ENCODE results near the gene ZNRD2.

Gene ZNRD2

DNA sequence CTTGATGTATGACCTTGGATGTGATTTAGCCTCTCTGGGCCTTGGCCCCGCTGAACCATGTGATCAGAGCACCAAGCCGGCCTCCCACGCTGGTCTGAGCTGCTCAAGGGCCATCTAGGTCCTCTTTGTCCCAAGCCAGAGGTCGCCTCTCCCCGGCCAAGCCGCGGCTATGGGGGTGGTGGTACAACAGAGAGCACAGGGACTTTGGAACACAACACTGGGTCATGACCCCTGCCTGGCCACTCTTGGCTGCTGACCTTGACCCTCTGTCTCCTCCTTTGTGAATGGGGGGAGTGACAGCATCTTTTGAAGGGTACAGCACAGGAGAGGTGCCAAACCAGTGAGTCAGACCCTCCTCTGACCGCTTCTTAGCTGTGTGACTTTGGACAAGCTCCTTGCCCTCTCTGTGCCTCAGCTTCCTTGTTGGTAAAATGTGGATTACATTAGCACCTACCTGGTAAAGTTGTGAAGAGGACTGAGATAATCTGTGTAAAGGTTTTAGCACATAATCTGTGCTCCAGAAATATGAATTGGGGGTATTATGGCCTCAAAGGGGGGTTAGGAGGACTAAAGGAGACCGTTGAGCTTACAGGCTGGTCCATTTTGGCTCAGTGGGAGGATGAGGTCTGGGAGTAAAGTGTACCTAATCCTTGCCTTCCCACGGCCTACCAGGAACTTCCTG is 40.7 kb upstream of the ZNRD2 start:
- H3K36me3 ChIP-seq (ENCODE audit: insufficient read depth), result no peaks in the 10 kb centered on the region; the same call in 1 of the 2 replicates
- no peak overlapping the region for H3K9ac ChIP-seq
- TF ChIP-seq, protein P1, sequence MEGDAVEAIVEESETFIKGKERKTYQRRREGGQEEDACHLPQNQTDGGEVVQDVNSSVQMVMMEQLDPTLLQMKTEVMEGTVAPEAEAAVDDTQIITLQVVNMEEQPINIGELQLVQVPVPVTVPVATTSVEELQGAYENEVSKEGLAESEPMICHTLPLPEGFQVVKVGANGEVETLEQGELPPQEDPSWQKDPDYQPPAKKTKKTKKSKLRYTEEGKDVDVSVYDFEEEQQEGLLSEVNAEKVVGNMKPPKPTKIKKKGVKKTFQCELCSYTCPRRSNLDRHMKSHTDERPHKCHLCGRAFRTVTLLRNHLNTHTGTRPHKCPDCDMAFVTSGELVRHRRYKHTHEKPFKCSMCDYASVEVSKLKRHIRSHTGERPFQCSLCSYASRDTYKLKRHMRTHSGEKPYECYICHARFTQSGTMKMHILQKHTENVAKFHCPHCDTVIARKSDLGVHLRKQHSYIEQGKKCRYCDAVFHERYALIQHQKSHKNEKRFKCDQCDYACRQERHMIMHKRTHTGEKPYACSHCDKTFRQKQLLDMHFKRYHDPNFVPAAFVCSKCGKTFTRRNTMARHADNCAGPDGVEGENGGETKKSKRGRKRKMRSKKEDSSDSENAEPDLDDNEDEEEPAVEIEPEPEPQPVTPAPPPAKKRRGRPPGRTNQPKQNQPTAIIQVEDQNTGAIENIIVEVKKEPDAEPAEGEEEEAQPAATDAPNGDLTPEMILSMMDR (conservative IDR thresholded peaks at IDR 0.05; ENCODE audit: low read depth, low read length), result no peak
- H3K27ac ChIP-seq, result no peak overlapping the region
- peaks cover 16% of the 10 kb centered on the region; the same call in 1 of the 2 replicates for H3K79me2 ChIP-seq (ENCODE audit: insufficient read depth, low read depth)
- H3K4me1 ChIP-seq (ENCODE audit: low read depth, poor library complexity, severe bottlenecking), result peaks cover 4% of the 10 kb centered on the region
- H3K4me2 ChIP-seq, result no peak overlapping the region
- no peaks in the 10 kb centered on the region for H3K27me3 ChIP-seq (ENCODE audit: insufficient read depth, low read depth)
- no peaks in the 10 kb centered on the region for H4K20me1 ChIP-seq (ENCODE audit: insufficient read depth)
- no peak overlapping the region for H3K4me3 ChIP-seq (IDR thresholded peaks at IDR 0.05; ENCODE audit: insufficient read depth, low read depth, low read length)
- H2AFZ ChIP-seq (ENCODE audit: low read depth), result no peak overlapping the region

DNA sequence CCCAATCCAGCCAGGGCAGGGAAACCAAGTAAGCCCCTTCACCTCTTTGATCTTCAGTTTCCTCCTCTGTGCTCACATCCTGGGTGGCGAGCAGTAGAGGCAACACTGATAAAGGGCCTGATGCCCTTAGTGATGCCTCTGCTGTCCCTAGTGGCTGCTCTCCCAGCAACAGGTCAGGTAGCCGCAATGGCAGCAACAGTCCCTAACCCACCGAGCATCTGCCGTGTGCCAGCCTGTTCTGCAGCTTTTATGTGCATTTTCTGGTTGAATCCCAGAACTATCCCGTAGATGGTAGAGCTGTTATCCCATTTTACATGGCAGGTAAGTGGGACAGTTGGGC is 40.1 kb upstream of the ZNRD2 start:
- Histone ChIP-seq H3K36me3 (ENCODE audit: insufficient read depth) (no peaks in the 10 kb centered on the region; the same call in 1 of the 2 replicates), H3K4me2 (no peak overlapping the region), H2AFZ (ENCODE audit: low read depth) (no peak overlapping the region), H4K20me1 (ENCODE audit: insufficient read depth) (no peaks in the 10 kb centered on the region), H3K79me2 (ENCODE audit: insufficient read depth, low read depth) (peaks cover 15% of the 10 kb centered on the region; the same call in 1 of the 2 replicates), H3K4me3 (IDR thresholded peaks at IDR 0.05; ENCODE audit: insufficient read depth, low read depth, low read length) (no peak overlapping the region), H3K27me3 (ENCODE audit: insufficient read depth, low read depth) (no peaks in the 10 kb centered on the region), H3K9ac (no peak overlapping the region), H3K27ac (no peak overlapping the region), H3K4me1 (ENCODE audit: low read depth, poor library complexity, severe bottlenecking) (peaks cover 4% of the 10 kb centered on the region)
- TF ChIP-seq, protein P1 (conservative IDR thresholded peaks at IDR 0.05; ENCODE audit: low read depth, low read length), result peak; percentile 42; the same call in 1 of the 2 replicates

DNA sequence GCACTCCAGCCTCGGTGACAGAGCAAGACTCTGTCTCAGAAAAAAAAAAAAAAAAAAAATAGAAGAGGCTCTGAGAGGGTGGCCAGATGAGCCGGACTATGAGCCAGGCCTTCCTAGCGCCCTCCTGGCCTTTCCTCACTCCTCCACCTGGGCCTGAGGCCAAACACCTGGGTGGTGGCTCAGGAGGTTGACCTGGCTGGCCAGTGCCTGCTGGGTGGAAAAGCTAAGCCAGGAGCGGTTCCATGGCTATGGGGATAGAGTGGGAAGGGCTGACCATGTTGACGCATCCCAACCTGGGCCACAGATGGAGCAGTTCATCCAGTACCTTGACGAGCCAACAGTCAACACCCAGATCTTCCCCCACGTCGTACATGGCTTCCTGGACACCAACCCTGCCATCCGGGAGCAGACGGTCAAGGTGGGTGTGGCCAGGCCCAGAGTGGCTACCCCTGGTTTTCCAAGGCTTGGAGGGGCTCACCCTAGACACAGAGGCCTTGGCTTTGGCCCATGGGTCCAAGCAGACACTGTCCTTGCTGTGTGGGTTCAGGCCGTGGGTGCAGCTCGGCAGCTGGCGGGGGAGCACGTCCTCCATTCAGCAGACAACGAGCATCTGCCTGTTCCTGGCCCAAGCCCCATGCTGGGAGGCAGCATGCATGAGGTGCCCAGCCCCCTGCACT is 37.8 kb upstream of the ZNRD2 start:
- no peaks in the 10 kb centered on the region for H3K79me2 ChIP-seq (ENCODE audit: insufficient read depth, low read depth)
- H3K36me3 ChIP-seq (ENCODE audit: insufficient read depth), result no peaks in the 10 kb centered on the region
- H4K20me1 ChIP-seq (ENCODE audit: insufficient read depth), result no peaks in the 10 kb centered on the region
- H3K9ac ChIP-seq, result no peak overlapping the region
- peaks cover 8% of the 10 kb centered on the region for H3K4me1 ChIP-seq (ENCODE audit: low read depth, poor library complexity, severe bottlenecking)
- no peak overlapping the region for H3K4me3 ChIP-seq (IDR thresholded peaks at IDR 0.05; ENCODE audit: insufficient read depth, low read depth, low read length)
- TF ChIP-seq, protein P1 (conservative IDR thresholded peaks at IDR 0.05; ENCODE audit: low read depth, low read length), result no peak
- no peak overlapping the region for H3K27ac ChIP-seq
- H2AFZ ChIP-seq (ENCODE audit: low read depth), result no peak overlapping the region
- H3K4me2 ChIP-seq, result no peak overlapping the region
- H3K27me3 ChIP-seq (ENCODE audit: insufficient read depth, low read depth), result no peaks in the 10 kb centered on the region

DNA sequence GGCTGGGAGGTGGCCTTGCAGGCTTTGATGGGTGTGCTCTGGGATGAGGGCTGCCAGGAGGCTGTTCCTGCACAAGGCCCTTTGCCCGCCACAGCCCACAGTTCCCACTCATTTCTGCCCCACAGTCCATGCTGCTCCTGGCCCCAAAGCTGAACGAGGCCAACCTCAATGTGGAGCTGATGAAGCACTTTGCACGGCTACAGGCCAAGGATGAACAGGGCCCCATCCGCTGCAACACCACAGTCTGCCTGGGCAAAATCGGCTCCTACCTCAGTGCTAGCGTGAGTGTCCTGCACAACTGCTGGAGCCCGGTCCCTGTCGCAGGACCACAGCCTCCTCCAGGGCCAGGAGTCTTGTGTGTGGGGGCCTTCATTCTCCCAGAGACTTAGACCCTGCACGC is 35.2 kb upstream of the ZNRD2 start:
- H3K4me3 ChIP-seq (IDR thresholded peaks at IDR 0.05; ENCODE audit: insufficient read depth, low read depth, low read length), result no peak overlapping the region
- H4K20me1 ChIP-seq (ENCODE audit: insufficient read depth), result no peaks in the 10 kb centered on the region
- H3K4me2 ChIP-seq, result no peak overlapping the region
- TF ChIP-seq, protein P1 (conservative IDR thresholded peaks at IDR 0.05; ENCODE audit: low read depth, low read length), result no peak
- H3K27ac ChIP-seq, result no peak overlapping the region
- H3K9ac ChIP-seq, result no peak overlapping the region
- no peaks in the 10 kb centered on the region for H3K36me3 ChIP-seq (ENCODE audit: insufficient read depth)
- H2AFZ ChIP-seq (ENCODE audit: low read depth), result no peak overlapping the region
- H3K4me1 ChIP-seq (ENCODE audit: low read depth, poor library complexity, severe bottlenecking), result peaks cover 12% of the 10 kb centered on the region
- H3K27me3 ChIP-seq (ENCODE audit: insufficient read depth, low read depth), result no peaks in the 10 kb centered on the region
- no peaks in the 10 kb centered on the region for H3K79me2 ChIP-seq (ENCODE audit: insufficient read depth, low read depth)

Data from KMS-11 (cell line).